SU-DHL-6 (cell line): ENCODE results near the gene PSEN1.

Experiments
- H2AFZ ChIP-seq: fragments of 200-600 bp; sonication (generic); 2 replicates; pipeline ENCODE4 v1.6.1; 2014; ENCODE audit warnings: low read depth, mild to moderate bottlenecking, moderate library complexity, mixed read lengths, antibody characterized with exemption, low read length; ENCODE audit not compliant: severe bottlenecking
- H3F3A ChIP-seq: fragments of 200-600 bp; shearing (Covaris generic); 2 replicates; pipeline ENCODE4 v1.6.0; 2016; ENCODE audit warnings: antibody characterized with exemption, mild to moderate bottlenecking; ENCODE audit not compliant: insufficient read depth
- H3K27ac ChIP-seq: fragments of 200-600 bp; sonication (generic); 2 replicates; pipeline ENCODE4 v1.5.1; 2016; ENCODE audit warnings: low read depth, mild to moderate bottlenecking, low read length, moderate library complexity, mixed read lengths
- H3K27me3 ChIP-seq: fragments of 200-600 bp; sonication (generic), shearing (Covaris generic); 2 replicates; pipeline ENCODE4 v1.6.0; 2014; ENCODE audit warnings: mild to moderate bottlenecking, low read length
- H3K36me3 ChIP-seq: fragments of 200-600 bp; sonication (generic); 2 replicates; pipeline ENCODE4 v1.6.1; 2014; ENCODE audit warnings: mild to moderate bottlenecking, low read length, mixed read lengths
- H3K4me2 ChIP-seq: fragments of 300-600, 200-600 bp; shearing (Covaris generic), sonication (generic); 2 replicates; pipeline ENCODE4 v1.6.0; 2014; ENCODE audit warnings: low read length, low read depth, mild to moderate bottlenecking; ENCODE audit not compliant: poor library complexity, severe bottlenecking
- H3K4me3 ChIP-seq: fragments of 200-600 bp; sonication (generic); 2 replicates; pipeline ENCODE4 v1.5.1; 2014; ENCODE audit warnings: antibody characterized with exemption, low read length, mild to moderate bottlenecking, mixed read lengths; ENCODE audit not compliant: insufficient read depth, poor library complexity, severe bottlenecking
- H3K79me2 ChIP-seq: fragments of 200-600 bp; sonication (generic); 2 replicates; pipeline ENCODE4 v1.6.1; 2014; ENCODE audit warnings: mild to moderate bottlenecking, low read length, moderate library complexity; ENCODE audit not compliant: insufficient read depth
- H3K9ac ChIP-seq: fragments of 200-600 bp; sonication (generic); 2 replicates; pipeline ENCODE4 v1.7.0; 2014; ENCODE audit warnings: mild to moderate bottlenecking, low read length
- H3K9me2 ChIP-seq: fragments of 200-600 bp; sonication (generic); replicated peaks from 2 replicates; pipeline ENCODE4 v1.6.1; 2014; ENCODE audit warnings: low read length; ENCODE audit not compliant: insufficient read depth
- H3K9me3 ChIP-seq: fragments of 200-600 bp; sonication (generic); 2 replicates; pipeline ENCODE4 v1.6.1; 2014; ENCODE audit warnings: low read length, mixed read lengths; ENCODE audit not compliant: insufficient read depth
- H4K20me1 ChIP-seq: fragments of 200-600 bp; sonication (generic); 2 replicates; pipeline ENCODE4 v1.6.1; 2014; ENCODE audit warnings: low read depth, mild to moderate bottlenecking, antibody characterized with exemption, low read length, moderate library complexity, mixed read lengths
- CTCF ChIP-seq: fragments of 200-600 bp; sonication (generic); IDR thresholded peaks from one replicate; pipeline ENCODE4 v1.5.1; 2017; ENCODE audit warnings: antibody characterized with exemption, mild to moderate bottlenecking, low read length, moderate library complexity; ENCODE audit not compliant: insufficient read depth, poor library complexity, severe bottlenecking
- EZH2phosphoT487 ChIP-seq: fragments of 200-600 bp; sonication (generic), shearing (Covaris generic); conservative IDR thresholded peaks from 2 replicates; pipeline ENCODE4 v1.6.1; 2018; ENCODE audit warnings: mild to moderate bottlenecking, antibody characterized with exemption, low read length, moderate library complexity, mixed read lengths

The PSEN1 gene

GRCh38 chr14:73145371-73145770 is 9.1 kb downstream of the PSEN1 start:
- no peak overlapping the region for H3K4me3 ChIP-seq
- H3K79me2 ChIP-seq = peaks cover 42% of the 10 kb centered on the region
- no peaks in the 10 kb centered on the region for H3K27me3 ChIP-seq
- no peaks in the 10 kb centered on the region for H4K20me1 ChIP-seq
- H3K9ac ChIP-seq = no peak overlapping the region
- H3K4me2 ChIP-seq = no peak overlapping the region
- H3K9me2 ChIP-seq = no peaks in the 10 kb centered on the region
- no peak for TF ChIP-seq CTCF
- no peak overlapping the region for H3K27ac ChIP-seq
- H3K9me3 ChIP-seq = no peaks in the 10 kb centered on the region
- no peak overlapping the region for H2AFZ ChIP-seq
- H3K36me3 ChIP-seq = no peaks in the 10 kb centered on the region; the same call in 1 of the 2 replicates
- peaks cover 9% of the 10 kb centered on the region; the same call in 1 of the 2 replicates for H3F3A ChIP-seq

GRCh38 chr14:73146111-73146510 is 9.8 kb downstream of the PSEN1 start:
- no peak for TF ChIP-seq EZH2phosphoT487
- TF ChIP-seq CTCF = no peak
- no peak overlapping the region for H3K9ac ChIP-seq
- no peaks in the 10 kb centered on the region for H3K9me3 ChIP-seq
- no peak overlapping the region for H2AFZ ChIP-seq
- H3K36me3 ChIP-seq = no peaks in the 10 kb centered on the region; the same call in 1 of the 2 replicates
- no peaks in the 10 kb centered on the region for H4K20me1 ChIP-seq
- no peak overlapping the region for H3K27ac ChIP-seq
- no peak overlapping the region for H3K4me3 ChIP-seq
- no peaks in the 10 kb centered on the region for H3K27me3 ChIP-seq
- H3K9me2 ChIP-seq = no peaks in the 10 kb centered on the region
- peaks cover 37% of the 10 kb centered on the region for H3K79me2 ChIP-seq
- H3K4me2 ChIP-seq = no peak overlapping the region
- peaks cover 9% of the 10 kb centered on the region; the same call in 1 of the 2 replicates for H3F3A ChIP-seq

- no peak overlapping the region for H3K4me2 ChIP-seq
- no peaks in the 10 kb centered on the region; the same call in 1 of the 2 replicates for H3K36me3 ChIP-seq
- no peaks in the 10 kb centered on the region for H3K9me2 ChIP-seq
- H3K9ac ChIP-seq = no peak overlapping the region
- no peak overlapping the region for H2AFZ ChIP-seq
- H3K27ac ChIP-seq = no peak overlapping the region
- H3K4me3 ChIP-seq = no peak overlapping the region
- no peaks in the 10 kb centered on the region for H3K27me3 ChIP-seq
- H3K9me3 ChIP-seq = no peaks in the 10 kb centered on the region
- no peaks in the 10 kb centered on the region for H4K20me1 ChIP-seq
- H3F3A ChIP-seq = 0 out of 2 replicates have a peak, but pooled peaks cover 4% of the 10 kb centered on the region
- peaks cover 17% of the 10 kb centered on the region; the same call in 1 of the 2 replicates for H3K79me2 ChIP-seq
- TF ChIP-seq EZH2phosphoT487 (no peak), CTCF (no peak)
These were observed 13.4 kb downstream of the PSEN1 start for GRCh38 chr14:73149753-73150152.
